ENCODE measurements around the gene C11orf68.
"Not testable (repeated sequence)": the region's sequence is repeated elsewhere in the genome, so short reads cannot be mapped to it uniquely, and the experiment has no call there.

C11orf68 gene

DNA sequence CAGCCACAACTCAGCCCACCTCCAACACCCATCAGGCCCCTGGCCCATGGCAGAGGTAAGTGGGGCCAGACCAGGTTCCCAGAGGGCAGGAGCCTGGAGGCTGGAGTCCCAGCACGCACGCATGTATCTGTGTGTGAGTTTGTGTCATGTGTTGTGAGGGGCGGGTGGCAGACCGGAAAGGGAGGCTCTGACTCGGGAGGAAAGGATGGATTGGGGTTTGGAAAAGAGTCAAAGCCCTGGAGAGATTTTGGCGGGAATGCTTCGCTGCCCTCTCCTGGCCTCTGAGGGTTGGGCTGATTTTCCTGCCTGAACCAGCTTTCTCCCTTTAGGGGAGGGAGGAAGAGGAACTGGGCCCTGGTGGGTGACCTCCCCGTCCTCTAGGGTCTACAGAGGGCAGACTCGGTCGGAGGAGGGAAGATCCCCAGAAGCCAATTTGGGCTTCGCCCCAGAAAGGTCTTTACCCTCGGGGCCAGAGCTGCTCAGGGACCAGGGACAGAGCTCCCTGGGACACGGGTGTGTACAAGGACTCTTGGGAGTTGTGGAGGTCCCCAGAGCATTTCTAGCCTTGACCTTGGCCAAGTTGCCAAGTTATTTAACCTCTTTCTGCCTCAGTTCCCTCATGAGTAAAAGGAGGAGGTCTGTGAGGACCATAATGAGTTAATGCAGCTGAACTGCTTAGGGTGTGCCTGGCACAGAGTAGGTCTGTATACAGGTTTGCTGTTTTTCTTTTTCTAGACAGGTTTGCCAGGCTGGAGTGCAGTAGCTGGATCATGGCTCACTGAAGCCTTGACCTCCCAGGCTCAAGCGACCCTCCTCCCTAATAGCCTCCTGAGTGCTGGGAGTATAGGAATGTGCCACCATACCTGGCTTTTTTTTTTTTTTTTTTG, 6.9 kb downstream of the C11orf68 start:
- no peak for FAIRE-seq

DNA sequence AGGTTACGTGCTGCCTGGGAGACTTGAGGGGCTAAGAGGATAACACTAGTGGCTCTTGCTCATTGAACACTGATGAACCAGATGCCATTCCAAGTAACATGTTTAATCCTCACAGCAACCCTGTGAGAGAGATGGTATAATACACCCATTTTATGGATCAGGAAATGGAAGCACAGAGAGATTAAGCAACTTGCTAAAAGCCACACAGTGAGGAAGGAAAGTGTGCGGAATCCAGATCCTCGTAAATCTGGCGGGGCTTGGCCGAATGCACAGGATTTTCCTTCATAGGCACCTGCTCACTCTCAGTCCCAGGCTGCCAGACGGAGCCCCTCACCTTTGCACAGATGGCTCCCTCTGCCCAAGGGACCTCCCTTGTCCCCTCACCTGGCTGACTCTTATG, 11.0 kb downstream of the C11orf68 start:
- FAIRE-seq, result no peak

DNA sequence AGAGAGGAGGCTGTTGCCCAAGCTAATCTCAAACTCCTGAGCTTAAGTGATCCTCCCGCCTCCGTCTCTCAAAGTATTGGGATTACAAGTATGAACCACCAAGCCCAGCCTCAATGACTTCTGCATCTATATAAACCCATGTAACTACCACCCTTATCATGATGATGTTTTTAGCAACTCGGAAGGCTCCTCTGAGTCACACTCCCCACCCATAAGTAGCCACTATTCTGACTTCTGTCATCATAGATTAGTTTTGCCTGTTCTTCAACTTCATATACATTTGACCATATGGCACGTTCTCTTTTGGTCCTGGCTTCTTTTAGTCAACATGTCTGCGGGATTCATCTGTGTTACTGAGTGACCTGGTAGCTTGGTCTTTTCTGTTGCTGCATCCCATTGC, 12.3 kb downstream of the C11orf68 start:
- FAIRE-seq, result no peak

- no peak for FAIRE-seq
Observed at GRCh38 chr11:65903715-65904114, 15.1 kb downstream of the C11orf68 start.

GRCh38 chr11:65903068-65903481, 15.8 kb downstream of the C11orf68 start:
- FAIRE-seq, result no peak

DNA sequence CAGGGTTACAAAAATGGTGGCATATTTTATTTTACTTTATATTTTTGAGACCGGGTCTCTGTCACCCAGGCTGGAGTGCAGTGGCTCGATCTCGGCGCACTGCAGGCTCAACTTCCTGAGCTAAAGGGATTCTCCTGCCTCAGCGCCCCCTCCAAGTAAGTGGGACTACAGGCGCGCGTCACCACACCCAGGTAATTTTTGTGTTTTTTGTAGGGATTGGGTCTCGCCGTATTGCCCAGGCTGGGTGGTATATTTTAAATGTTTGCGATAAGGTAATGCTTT, 18.0 kb downstream of the C11orf68 start:
- FAIRE-seq, result no peak

GRCh38 chr11:65900125-65900898, 18.6 kb downstream of the C11orf68 start, which contains the start of gene FOSL1:
Gene FOSL1 (minus strand): TSS chr11:65900388. CDS start chr11:65900339, 49 bp downstream.
- FAIRE-seq, result no peak

- FAIRE-seq, result no peak
Observed at GRCh38 chr11:65899356-65900124, 19.3 kb downstream of the C11orf68 start.

DNA sequence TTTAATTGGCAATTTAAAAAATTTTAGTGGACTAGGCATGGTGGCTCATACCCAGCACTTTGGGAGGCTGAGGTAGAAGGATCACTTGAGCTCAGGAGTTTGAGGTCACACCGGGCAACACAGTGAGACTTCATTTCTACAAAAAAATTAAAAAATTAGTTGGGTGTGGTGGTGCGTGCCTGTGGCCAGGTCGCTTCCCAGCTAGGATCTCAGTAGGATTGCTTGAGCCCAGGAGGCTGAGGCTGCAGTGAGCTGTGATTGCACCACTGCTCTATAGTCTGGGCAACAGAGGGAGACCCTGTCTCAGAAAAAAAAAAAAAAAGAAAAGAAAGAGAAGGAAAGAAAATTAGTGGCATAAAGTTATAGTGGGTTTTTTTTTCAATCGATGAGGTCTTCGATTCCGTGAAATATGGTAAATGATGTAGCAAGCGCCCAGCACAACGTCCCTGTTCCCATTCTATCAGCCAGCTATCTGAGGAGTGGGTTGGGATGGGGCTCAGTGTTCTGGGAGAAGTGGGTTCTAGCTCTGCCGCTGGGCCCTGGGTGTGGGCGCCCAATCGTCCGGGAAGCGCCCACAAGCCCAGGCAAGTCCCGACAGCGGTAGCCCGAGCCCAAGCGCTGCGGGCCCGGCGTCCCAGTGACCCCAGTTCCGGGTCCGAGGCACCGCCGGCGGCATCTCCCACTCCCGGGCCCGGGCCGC, 20.1 kb downstream of the C11orf68 start:
- FAIRE-seq, result no peak

DNA sequence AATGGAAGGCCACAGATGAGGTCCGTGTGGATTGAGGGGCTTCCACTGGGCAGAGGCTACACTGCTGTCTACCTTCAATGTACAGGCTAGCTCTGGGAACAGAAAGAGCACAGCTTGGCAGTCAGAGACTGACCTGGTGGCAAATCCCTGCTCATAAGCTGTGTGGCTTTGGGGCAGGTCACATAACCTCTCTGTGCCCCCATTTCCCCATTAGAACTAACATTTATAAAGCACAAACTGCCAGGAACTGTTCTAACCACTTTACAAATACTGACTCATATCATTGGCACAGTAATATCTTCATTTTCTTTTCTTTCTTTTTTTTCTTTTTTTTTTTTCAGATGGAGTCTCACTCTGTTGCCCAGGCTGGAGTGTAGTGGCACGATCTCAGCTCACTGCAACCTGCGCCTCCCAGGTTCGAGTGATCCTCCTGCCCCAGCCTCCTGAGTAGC, 21.8 kb downstream of the C11orf68 start:
- no peak for FAIRE-seq

GRCh38 chr11:65896034-65896999, 22.5 kb downstream of the C11orf68 start:
- FAIRE-seq, result no peak

DNA sequence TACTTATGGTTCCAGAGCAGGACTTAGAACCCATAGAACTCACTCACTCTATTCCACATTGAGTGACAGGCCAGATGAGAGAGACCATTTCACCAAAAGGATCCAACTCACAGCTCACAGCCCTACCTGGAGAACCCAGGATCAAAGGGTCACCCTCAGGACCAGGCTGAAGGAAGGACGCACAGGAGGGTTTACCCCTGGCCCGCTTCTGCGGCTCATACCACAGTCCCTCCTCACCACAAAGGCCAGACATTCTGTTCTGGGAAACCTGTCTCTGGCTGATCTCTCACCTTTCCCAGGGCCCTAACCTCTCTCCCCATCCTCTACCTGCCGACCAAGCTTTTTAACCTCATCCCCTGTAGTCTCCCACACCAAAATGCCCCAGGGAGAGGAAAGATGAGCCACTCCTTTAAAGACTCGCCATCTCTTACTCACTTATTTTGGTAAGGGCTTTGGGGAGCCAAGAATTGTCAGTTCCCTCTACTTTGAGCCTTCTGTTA, 23.3 kb downstream of the C11orf68 start:
- FAIRE-seq, result no peak

- FAIRE-seq, result no peak
Observed at GRCh38 chr11:65894034-65894591, 24.7 kb downstream of the C11orf68 start.

DNA sequence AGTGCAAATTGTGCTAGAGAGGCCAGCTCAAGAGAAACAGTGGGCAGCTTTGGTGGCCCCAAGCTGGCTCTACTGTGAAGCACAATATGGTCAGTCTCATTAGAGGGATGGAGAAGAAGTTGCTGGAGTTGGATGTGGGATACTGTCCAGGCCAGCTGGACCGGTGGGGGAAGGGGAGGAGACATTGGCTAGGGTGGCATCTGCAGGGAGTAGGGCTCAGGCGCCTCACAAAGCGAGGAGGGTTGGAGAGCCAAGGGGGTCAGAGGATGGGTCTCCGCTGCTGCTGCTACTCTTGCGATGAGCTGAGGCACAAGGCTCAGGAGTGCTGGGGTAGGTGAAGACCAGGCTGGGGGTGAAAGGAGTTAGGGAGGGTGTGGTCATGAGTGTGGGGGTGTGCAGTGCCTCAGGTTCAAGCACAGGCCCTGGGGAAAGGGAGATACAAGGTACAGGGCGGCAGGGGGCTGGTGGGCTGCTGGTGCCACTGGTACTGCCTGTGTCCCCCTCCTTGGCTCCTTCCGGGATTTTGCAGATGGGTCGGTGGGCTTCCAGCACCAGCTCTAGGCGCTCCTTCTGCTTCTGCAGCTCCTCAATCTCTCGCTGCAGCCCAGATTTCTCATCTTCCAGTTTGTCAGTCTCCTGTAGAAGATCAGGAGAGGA, 26.1 kb downstream of the C11orf68 start:
- no peak for FAIRE-seq

- not testable (repeated sequence) for FAIRE-seq
Observed at GRCh38 chr11:65892137-65892540, 26.7 kb downstream of the C11orf68 start.

DNA sequence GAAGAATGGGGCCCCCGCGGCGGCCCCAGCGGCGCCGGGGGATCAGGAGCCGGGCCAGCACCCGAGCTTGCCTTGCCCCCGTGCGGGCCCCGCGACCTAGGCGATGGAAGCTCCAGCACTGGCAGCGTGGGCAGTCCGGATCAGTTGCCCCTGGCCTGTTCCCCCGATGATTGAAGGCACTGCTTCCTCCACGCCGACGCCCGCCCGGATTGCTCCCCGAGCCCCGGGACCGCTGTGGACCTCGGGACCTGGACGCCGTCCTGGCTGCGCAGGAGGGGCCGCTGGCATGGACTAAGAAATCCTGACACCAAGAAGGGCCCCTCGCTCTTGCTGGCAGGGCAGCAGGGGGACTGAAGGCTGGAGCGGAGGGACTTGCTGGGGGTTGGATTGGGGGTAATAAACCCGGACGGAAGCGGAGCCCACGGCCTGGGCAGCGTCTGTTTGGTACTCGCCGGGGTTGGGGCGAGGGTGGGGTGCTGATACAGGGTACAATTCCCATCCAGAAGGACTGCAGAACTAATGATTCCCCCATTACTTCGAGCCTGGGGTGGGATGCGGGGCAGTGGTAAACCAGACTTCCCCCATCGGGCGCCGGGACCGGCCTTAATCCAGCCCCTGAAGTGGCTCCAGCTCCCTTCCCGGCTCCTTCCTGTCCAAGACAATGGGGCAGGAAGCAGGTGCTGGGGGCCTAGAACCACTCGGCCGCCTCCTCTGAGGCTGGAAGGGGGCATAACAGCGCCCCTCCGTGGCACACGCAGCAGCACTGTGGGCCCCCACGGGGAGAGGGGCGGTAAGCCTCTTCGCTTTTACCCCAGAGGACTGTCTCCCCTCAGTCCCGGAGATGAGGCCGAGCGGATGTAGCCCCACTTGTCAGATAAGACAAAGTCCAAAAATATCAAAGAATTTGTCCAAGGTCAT, 27.4 kb downstream of the C11orf68 start:
- FAIRE-seq, result no peak

GRCh38 chr11:65890324-65891218, 28.3 kb downstream of the C11orf68 start, which contains the start of gene CCDC85B:
Gene CCDC85B (plus strand): TSS chr11:65890673. CDS start chr11:65890784, 111 bp downstream.
- no peak for FAIRE-seq
